NCI-H82 treated with DMSO at 0.1 percent for 48 hours (cell line): ENCODE data around the gene MBD4.
"Not testable (repeated sequence)": the region's sequence is repeated elsewhere in the genome, so short reads cannot be mapped to it uniquely, and the experiment has no call there.

ENCODE experiments used
- DNase-seq: peaks from one replicate; lab custom pipeline; 2025; ENCODE audit not compliant: unreplicated experiment; lab: John Stamatoyannopoulos, UW

The MBD4 gene

DNA sequence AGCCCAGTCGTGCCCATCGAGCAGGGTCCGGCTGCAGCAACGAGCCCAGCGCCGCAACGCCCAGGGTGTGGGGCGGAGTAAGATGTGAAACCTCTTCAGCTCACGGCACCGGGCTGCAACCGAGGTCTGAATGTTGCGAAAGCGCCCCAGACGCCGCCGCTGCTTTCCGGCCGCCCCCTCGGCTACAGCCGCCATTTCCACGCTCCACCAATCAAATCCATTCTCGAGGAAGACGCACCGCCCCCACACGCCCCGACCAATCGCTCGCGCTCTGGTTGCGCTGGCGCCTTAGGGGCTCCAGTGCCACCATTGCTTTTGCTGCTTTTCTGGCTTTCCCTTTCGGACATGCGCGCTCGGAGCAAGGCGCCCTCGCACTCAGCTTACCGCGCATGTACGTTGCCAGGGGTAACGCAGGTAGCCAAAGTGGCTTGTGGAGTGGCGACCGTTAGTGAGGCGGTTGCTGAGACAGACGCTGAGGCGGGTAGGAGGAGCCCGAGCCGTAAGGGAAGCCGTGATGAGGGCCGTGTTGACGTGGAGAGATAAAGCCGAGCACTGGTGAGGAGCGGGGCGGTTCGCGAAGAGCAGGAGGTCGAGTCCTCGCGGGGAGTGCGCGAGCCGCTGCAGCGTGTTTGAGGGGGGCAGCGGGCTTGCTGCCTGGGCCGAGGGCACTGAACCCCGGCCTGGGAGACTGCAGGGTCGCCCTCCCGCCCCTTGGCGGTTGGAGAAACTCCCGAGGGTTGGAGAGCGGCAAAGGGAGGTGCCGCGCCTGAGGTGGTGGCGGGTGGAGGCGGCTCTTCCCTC lies at the start of gene MBD4, which contains the start of gene IFT122:
MBD4 (minus strand) TSS at position 132 of the 801 bp plus-strand sequence; CDS start at position 17, 115 bp downstream.
IFT122 (plus strand) TSS at position 408 of the 801 bp plus-strand sequence; CDS start at position 515, 107 bp downstream.
- peak; percentile 99 for DNase-seq

DNA sequence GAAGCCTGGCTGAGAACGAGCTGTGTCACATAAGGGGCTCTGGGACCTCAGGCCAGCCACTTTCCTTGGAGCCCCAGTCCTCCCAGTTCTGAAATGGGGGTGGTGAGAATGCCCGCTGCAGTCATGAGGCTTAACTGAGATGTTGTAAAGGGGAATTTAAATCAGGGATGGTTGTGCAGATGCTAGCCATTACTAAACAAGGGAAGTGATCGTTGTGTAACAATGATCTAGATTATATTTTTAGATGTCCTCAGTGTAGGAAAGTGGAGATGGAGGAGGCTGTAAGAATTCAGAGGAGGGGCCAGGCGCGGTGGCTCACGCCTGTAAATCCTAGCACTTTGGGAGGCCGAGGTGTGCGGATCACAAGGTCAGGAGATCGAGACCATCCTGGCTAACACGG lies 49.5 kb upstream of the MBD4 start:
- not testable (repeated sequence) for DNase-seq

DNA sequence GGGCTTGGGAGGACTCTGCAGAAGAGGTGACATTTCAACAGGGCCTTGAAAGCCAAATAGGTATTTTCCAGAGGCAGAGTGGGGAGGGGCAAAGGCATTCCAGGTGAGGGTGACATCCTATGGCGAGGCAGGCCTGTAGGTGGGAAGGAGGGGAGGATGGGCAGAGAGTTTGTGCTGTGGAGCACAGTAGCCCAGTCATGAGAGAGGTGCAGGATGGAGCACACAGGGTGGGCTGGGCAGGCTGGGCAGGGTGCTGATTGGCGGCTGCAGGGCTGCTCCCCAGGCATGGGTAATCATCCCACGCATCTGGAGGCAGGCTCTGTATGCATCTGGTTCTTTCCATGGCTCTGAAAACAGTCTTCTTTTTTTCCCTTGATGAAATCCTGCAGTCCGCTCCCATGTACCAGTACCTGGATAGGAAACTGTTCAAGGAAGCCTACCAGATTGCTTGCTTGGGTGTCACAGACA lies 48.2 kb upstream of the MBD4 start:
- not testable (repeated sequence) for DNase-seq

DNA sequence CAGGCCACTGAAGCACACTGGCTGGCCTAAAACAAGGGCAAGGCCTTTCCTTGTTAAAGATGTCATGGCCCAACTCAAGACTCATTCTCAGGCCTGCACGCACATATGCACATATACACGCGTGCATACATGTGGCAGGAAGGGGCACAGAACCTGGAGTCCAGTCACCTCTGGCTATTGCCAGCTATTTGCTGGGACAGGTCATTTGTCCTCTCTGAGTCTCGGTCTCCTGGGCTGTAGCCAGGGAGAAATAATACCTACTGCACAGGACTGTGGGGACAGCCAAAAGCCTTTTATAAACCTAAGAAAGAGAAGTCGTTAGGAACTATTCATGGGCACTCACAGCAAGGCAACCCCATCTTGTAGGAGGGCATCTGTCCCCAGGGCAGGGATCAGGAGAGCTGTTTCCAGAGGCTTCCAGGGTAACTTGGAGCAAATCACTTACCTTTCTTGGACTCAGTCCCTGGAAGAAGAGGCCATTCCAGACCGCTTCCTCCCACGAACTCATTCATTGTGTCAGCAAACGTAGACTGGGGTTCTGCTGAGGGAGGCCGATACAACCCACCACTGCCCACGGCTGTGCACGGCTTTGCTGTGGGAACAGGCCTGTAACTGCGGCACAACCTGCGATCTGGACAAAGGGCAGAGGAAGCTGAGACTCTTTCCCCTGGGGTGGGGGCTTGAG lies 47.6 kb upstream of the MBD4 start:
- no peak for DNase-seq

DNA sequence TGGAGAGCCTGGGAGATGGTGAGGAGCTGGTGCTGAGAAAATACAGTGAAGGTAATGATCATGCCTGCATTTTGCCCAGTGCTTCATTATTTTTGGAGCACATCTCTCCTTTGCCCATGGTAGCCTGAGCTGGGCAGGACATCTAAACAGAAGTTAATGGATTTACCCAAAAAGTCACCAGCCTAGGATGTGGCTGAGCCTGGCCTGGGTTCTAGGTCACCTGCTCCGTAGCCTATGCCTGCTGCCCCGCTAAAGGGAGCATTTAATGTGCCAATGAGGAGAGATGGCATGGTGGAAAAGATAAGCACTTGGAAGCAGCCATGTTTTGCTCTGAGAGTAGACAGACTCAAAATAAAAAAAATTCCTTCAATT lies 46.9 kb upstream of the MBD4 start:
- DNase-seq, result no peak

DNA sequence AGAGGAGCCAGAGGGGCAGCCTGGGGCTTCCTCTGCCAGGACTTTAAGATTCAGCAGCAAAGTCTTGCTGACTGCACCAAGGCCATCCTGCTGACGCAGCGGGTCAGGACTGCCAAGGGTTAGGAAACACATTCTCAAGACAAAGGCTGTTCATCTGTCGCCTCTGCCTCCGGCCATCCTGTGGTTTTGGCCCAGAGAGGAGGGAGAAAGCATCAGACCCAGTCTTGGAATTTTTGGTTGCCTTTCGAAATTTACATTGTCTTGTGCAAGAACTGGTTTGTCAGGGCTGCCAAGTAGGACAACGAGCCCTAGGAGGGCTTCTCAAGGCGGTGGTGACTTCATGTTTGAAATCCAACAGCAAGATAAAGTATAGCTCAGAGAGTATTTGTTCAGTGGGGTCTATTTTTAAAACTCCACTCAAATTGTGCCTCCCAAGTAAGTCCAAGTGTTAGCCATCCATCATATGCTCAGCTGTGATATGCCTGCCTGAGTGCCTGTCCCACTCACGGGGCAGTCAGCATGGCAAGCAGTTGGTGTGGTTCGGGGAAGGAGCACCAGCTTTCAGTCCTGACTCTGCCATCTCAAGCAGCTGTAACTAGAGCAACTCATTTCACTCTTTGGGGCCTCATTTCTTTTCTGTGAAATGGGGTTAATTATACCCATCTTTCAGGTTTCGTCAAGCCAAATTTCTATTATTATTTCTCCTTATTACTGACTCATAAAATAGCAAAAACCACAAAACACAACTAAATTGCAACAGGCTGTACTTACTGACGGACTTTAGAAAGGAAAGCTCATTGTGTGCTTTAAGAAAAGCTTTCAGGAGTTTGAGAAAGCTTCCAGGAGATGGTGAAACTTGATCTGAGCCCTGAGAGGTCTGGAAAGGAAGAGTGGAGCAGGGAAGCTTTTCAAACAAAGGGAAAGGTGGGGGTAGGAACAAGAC lies 46.2 kb upstream of the MBD4 start:
- no peak for DNase-seq

DNA sequence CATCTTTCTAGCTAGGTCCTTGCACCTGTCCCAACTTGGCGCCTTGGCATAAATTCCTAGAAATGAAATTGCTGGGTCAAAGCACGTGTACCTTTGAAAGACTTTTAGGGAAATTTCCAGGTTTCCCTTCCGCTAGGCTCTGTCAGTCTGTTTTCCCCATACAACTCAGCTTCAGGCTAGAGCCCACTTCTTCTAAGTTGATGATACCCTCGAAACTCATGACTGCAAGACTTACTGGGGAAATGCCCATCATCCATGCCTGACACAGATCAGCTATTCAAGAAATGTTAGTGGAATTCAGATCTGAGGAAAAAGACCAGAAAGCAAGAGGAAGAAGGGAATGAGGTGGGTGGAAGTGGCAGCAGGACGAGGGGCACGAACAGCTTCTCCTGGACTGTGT lies 45.4 kb upstream of the MBD4 start:
- DNase-seq, result not testable (repeated sequence)

DNA sequence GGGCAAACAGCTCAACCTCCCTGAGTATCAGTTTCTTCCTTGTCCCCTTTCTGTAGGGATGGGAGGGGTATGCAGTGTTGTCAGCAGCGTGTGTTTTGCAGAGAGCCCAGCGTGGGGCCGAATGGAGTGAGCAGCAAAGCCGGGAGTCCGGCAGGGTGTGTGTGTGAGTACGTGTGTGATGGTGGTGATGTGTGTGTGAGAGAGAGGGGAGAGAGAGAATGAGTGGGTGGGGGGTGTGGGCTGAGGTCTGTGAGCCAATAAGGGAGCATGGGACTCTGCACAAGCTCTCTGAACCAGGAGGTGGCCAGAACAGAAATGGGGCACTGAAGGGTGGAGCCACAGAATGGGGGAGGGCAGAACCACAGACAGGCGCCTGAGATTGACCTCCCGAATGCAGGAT lies 44.1 kb upstream of the MBD4 start:
- no peak for DNase-seq

DNA sequence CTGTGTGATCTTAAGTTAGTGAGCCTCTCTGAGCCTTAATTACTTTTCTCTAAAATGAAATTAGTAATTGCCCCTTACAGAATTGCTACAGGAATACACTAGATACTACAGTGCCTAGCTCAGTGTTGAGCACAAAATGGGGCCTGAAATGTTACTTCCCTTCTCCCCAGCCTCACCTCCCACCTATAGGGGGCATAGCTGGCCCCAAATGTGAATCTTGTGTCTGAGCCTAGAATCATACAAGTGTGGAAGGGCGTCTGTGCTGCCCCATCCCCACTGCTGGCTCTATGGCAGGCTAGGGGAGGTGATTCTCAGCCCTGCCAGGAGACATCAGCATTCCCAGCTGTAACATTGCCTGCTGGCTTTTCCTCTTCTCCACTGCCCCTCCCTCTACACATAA lies 43.0 kb upstream of the MBD4 start:
- DNase-seq, result no peak

DNA sequence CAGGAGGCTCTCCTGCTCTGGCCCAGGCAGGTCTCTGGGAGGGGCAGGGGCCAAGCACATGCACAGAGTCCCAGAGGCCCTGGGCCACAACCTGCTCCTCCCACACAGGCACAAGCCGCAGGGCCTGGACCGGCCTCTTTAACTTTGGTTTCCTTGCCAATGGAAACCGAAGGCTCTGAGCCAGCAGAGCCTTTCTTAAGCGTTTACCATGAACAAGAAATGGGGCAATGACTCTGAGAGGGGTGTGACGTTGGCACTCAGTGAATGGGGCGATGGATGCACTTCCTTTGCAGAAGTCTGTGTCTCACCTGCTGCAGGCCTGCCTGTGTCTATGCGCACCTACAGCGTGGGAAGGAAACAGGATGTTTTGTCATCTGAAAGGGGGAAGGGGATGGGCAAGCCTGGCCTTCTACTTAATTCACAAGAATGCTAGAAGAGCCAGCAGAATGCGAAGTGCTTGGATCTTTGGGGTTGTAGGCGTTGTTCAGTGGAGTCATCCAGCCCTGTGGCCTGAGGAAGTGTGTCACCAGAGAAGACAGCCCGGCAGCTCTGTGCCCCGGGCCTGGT lies 42.1 kb upstream of the MBD4 start:
- DNase-seq, result no peak

DNA sequence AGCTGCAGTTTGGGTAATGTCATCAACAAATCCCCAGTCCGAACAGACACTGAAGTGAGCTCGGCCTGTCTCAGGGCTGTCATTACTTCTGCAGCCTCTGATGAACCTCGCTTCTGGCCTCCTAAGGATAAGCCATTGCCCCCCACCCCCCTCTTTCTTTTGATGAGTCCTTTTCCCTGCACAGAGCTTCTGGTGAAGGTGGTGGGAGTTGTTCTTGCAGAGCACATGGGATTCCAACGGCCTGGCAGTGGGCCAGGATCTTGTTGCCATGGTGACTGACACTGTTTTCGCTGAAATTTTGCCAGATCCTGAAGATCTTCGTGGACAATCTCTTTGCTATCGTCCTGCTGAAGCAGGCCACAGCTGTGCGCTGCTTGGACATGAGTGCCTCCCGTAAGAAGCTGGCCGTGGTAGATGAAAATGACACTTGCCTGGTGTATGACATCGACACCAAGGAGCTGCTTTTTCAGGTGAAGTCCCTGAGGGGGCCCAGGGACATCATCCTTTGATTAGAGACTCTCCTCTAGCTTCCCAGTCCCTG lies 41.5 kb upstream of the MBD4 start:
- DNase-seq, result not testable (repeated sequence)

DNA sequence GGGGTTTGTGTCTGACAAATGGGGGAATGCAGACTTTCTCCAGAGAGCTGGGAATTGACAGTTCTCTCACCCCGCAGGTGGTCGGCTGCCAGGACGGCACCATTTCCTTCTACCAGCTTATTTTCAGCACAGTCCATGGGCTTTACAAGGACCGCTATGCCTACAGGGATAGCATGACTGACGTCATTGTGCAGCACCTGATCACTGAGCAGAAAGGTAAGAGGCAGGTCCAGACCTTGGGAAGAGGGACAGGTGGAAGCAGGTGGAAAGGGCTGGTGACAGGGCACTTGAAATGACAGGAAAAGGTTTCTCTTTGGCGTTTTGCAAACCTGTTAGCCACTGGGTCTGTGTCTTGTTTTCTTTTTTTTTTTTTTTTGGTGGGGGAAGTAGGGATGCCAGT lies 36.8 kb upstream of the MBD4 start:
- no peak for DNase-seq

DNA sequence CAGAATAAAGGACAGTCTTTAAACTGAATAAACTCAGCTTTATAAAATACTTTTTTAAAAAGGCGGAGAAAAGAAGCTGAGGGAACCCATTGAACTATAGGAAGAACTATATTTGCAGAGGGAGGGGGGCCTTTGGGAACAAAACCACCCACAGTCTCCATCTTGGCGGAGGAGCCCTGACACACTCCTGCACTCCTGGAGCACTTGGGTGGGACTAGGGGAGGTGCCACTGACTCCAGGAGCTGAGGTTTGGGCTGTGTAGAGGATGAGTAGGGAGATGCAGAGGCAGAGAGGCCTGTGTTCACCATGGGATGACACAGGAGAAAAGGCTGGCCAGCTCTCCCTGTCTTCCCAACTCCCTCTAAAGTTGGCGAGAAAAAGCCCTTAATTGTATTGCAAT lies 36.1 kb upstream of the MBD4 start:
- DNase-seq, result no peak

DNA sequence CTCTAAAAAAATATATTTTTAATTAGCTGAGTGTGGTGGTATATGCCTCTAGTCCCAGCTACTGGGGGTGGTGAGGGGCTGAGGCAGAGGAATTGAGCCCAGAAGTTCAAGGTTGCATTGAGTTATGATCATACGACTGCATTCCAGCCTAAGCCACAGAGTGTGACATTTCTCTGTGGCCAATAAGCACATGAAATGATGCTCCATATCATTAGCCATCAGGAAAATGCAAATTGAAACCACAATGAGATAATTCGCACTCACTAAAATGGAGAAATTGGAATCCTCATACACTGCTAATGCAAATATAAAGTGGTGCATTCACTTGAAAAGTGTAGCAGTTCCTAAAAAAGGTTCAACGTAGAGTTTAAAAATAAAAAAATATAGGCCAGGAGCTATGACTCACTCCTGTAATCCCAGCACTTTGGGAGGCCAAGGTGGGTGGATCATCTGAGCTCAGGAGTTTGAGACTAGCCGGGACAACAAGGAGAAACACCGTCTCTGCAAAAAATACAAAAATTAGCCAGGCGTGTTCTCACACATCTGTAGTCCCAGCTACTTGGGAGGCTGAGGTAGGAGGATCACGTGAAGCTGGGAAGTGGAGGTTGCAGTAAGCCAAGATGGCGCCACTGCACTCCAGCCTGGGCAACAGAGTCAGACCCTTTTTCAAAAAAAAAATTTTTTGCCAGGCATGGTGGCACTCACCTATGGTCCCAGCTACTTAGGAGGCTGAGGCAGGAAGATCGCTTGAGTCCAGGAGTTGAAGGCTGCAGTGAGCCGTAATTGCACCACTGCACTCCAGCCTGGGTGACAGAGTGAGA lies 35.4 kb upstream of the MBD4 start:
- DNase-seq, result no peak

DNA sequence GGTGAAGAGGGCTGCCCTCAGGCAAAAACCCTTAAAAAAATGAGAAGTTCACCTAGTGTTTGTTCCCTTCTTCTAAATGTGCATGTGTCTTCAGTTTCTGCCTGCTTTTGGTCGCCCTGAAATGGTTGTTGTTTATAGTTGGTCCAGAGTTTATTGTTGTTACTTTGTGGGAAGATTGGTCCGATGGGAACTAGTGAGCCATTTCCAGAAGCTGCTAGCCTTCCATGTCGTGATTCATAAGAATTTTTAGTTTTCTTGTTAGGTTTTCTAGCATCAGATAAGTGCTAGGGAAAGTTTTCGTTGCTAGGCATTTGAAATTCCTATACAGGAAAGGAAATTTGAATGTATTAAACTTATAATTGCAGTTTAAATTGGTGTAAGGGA lies 34.0 kb upstream of the MBD4 start:
- no peak for DNase-seq

DNA sequence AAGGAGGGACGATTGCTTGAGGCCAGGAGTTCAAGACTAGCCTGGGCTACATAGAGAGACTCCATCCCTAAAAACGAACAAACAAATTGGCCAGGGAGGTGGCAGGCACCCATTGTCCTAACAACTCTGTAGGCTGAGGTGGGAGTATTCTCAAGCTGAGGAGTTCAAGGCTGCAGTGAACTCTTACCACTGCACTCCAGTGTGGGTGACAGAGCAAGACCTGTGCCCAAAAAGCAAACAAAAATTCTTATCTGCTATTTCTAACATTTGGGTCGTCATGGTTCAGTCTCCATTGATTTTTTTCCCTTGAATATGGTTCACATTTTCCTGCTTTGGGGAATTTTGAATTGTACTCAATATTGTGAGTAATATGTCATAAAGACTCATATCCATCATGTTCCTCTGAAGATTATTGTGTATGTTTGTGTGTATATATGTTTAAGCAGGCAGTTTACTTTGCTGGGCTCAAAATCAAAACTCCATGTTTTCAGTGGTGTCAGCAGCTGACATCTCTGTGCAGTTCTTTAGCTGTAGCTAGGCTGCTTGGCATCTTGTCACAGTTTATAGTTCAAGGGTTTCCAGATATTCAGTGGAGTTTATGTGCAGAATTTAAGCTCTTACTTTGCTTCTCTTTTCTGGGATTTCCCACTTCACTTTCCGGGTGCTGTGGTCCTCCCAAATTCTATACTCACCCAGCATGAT lies 33.5 kb upstream of the MBD4 start:
- DNase-seq, result no peak

DNA sequence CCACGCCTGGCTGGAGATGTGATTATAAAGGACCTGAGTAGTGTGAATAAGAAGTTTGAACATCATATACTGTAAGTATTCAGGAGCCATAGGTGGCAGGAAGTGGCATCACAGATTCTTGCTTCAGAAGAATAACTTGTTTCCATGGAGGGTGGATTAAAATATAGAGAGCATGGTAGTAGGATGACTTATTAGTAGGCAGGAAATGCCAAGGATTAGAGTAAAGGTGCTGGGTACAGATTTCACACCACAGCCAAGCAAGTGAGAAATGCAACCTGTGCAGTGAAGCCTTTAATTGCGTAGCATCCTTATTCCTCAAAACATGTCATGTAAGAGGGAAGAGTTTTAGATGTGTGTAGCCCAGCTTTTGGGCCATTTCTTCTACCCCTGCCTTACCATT lies 31.1 kb upstream of the MBD4 start:
- DNase-seq, result no peak

DNA sequence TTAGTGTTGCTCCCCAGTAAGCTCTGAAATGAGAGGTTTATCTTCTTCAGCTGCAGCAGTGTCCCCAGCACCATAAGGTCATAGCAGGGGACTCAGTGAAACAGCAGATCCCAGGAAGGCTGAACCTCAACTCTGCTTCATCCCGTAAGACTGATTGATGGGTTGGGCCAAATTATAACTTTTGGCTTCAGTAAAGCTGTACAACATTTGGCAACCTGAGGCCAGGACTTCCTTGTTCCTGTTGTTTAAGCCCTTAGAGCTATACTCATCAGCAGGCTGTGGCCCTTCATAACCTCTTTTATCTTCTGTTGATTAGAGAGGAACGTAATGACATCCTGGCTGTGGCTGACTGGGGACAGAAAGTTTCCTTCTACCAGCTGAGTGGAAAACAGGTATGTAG lies 29.3 kb upstream of the MBD4 start:
- DNase-seq, result no peak

DNA sequence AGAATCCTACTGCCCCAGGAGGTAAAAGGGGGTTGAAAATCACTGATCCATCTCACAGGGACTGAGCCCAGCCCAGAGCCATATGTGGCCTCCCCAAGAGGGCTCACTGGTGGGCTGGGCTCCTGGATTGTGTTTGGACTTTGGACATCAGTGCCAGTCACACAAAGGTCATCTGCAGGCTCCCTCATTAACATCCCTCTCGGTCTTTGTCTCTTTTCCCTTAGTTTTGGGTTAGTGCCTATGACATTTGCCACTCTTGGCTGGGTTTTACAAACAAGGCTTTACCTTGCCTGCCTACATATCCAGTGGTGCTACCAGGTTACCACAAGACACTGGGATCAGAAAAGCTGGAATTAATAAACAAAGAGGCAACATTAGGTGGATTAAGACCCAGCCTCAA lies 28.2 kb upstream of the MBD4 start:
- DNase-seq, result no peak
